Ecto neural progenitor cell (in vitro differentiated cells): ENCODE measurements around the gene HCN2.
"Not testable (repeated sequence)": the region's sequence is repeated elsewhere in the genome, so short reads cannot be mapped to it uniquely, and the experiment has no call there.

Source experiments
- DNase-seq: peaks from one replicate; pipeline ENCODE4 v3.0.0-alpha.2; 2018; ENCODE audit warnings: low spot score

The HCN2 gene

GRCh38 chr19:585551-586110 lies 4.0 kb upstream of the HCN2 start:
- DNase-seq = no peak

DNA sequence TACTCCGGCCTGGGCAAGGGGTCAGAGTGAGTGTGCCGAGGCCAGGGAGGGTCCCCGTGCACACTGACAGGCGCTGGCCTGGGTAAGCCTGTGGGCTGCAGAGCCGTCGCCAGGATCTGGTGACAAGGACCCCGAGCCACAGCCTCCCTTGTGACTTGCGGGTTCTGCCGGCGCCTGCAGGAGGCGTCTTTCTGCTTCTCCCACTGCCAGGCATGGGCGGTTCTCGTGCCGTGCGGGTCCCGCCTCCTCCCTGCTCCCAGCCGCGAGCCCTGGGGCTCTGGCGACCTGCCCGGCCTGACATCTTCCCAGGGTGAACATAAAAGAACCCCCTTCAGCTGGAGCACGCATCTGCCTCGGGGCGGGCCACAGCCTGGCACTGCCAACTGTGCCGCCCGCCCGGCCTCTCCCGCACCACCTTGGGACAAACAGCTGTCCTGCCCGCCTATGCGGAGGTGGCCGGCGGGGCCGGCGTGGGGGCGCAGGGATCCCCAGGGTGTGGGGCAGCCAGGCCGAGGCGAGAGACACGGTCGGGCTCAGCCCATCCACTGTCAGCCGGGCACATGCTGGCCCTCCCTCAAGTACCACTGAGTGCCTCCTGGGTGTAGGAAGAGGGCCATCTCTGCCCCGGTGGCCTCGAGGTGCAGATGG lies 1.5 kb upstream of the HCN2 start:
- DNase-seq = peak; percentile 88

- DNase-seq = no peak
Observed at GRCh38 chr19:588741-589692, 664 bp upstream of the HCN2 start.

DNA sequence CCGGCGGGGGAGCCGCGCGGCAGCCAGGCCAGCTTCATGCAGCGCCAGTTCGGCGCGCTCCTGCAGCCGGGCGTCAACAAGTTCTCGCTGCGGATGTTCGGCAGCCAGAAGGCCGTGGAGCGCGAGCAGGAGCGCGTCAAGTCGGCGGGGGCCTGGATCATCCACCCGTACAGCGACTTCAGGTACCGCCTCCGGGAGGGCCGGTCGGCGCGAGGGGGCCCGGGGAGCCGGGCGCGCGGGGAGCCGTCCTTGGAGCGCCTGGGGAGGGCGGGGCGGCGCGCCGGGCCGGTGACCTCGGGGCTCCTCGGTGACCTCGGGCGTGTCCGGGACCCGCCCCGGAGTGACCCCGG lies 690 bp downstream of the HCN2 start:
- DNase-seq = no peak

GRCh38 chr19:590750-591098 lies 1.0 kb downstream of the HCN2 start:
- DNase-seq = no peak

DNA sequence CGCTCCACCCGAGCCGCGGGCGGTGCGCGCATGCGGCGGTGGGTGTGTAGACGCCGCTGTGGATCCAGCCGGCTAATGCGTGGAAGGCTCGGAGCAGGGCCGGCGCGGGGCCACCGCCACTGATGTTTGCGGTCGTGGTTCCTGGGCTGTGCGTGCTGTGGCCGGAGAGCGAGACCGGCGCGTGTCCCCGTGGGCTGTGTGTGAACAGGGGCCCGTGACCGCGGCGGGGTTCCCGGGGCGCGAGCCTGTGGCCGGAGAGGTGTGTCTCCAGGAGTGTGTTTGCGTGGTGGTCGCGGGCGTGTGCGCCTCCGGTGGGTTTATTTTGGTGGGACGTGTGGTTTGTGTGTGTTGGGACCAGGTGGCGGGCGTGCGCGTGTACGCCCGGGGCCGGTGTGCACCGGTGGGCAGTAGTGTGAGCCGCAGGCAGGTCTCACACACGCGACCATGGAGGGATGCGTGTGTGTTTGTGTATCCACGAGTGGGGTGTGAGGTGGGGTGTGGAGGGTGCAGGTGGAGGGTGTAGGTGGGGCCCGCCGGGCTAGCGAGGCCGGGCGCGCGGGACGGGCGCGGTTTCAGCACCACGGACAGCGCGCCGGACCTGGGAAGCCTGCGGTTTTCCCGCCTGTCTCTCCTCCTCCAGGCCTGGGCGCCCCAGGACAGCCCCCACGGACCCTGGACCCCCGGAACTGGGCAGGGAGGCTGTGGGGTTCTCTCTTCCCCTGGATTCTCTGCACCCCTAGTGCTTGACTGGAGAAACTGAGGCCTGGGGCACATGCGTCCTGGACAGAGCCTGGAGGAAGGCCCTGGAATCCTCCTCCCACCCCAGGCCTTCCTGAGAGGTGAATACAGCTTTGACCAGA lies 1.6 kb downstream of the HCN2 start:
- peak; percentile 81 for DNase-seq

DNA sequence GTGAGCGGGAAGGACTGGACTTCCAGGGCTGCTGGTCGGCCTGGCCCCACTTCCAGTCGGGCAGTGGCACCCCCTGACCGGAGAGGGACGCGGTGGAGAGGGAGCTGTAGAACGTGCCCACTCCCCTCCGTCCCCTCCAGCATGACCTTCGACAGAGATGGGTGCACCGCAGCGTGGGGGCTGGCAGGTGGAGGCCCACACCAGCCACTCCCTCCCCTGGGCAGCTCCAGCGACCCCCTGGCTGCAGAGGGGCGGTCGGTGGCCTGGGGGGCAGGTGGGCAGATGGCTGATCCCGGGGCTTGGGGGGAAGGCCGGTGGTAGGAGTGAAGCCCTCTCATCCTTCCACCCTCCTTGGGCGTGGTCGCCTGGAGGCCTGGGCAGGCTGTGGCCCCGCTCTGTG lies 2.4 kb downstream of the HCN2 start:
- no peak for DNase-seq

DNA sequence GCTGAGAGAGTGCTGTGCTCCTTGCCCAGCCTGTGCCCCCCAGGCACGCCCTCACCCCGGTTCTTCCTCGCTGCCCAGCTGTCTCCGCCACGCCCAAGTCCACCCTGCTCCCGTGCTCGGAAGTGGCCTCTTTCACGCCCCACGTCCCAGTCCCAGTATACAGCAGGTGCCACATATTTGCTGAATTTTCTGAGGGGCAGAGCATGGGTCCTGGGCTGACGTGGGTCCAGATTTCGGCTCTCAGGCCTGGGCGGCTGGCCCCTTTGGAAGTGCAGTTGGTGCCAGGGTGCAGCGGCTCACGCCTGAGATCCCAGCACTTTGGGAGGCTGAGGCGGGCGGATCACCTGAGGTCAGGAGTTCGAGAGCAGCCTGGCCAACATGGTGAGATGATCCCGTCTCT lies 3.4 kb downstream of the HCN2 start:
- no peak for DNase-seq

DNA sequence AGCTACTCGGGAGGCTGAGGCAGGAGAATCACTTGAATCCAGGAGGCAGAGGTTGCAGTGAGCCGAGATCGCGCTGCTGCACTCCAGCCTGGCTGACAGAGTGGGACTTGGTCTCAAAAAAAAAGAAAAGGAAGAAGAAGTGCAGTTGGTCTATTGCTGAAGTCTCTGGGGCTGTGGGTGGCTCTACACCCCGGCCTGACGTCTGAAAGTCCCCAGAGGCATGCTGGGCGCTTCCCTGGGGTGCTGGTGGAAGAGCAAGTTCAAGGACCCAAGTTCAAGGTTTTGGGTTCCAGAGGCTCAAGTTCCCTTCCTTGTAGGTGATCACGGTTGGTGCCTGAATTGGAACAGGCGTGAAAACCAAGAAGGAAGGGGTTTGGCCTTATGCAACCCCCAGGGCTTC lies 3.8 kb downstream of the HCN2 start:
- no peak for DNase-seq

GRCh38 chr19:594265-594870 lies 4.7 kb downstream of the HCN2 start:
- DNase-seq = no peak

DNA sequence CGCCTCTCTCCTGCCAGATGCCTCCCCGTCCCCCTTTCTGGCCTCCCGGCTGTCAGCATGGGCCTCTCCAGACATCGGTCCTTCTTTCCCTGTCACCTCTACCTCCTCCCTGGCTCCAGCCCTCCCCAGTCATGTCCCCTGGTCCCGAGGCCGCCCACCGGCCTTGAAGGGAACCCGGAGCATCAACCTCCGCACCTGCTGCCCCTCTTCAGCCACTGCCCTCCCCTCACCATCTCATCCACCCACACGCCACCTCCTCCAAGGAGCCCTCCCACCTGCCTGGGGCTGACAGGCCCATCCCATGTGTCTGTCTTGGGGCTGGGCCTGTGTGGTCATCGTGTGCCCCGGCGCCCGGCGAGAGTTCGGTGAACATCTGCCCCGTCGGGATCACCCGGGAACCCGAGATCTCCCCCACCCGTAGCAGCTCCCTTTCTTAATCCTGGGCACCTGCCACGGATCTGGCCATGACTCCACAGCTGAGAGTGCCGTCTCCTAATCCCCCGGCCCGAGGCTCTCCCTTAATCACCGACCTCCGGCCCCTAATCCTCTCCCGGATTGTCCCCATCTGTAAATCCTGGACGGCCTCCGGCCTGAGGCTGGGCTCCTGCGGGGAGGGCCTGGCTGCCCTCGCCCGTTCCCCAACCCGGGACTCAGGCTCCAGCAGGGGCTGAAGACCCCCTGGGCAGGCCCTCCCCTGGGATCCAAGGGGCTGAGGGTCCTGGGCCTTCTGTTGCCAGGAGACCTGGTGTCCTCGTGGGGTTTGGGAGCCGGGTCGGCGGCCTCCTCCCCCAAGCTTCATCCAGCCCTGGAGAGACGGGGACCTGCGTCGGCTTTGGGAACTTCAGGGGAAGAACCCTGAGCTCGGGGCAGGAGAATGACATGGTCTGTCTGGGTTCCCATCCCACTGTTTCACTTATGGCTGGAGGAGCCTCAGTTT lies 5.9 kb downstream of the HCN2 start:
- peak; percentile 82 for DNase-seq

- DNase-seq = no peak
Observed at GRCh38 chr19:596263-596655, 6.6 kb downstream of the HCN2 start.

- DNase-seq = no peak
Observed at GRCh38 chr19:597406-598315, 8.0 kb downstream of the HCN2 start.

- DNase-seq = no peak
Observed at GRCh38 chr19:601310-601709, 11.6 kb downstream of the HCN2 start.

- no peak for DNase-seq
Observed at GRCh38 chr19:601790-602189, 12.1 kb downstream of the HCN2 start.

DNA sequence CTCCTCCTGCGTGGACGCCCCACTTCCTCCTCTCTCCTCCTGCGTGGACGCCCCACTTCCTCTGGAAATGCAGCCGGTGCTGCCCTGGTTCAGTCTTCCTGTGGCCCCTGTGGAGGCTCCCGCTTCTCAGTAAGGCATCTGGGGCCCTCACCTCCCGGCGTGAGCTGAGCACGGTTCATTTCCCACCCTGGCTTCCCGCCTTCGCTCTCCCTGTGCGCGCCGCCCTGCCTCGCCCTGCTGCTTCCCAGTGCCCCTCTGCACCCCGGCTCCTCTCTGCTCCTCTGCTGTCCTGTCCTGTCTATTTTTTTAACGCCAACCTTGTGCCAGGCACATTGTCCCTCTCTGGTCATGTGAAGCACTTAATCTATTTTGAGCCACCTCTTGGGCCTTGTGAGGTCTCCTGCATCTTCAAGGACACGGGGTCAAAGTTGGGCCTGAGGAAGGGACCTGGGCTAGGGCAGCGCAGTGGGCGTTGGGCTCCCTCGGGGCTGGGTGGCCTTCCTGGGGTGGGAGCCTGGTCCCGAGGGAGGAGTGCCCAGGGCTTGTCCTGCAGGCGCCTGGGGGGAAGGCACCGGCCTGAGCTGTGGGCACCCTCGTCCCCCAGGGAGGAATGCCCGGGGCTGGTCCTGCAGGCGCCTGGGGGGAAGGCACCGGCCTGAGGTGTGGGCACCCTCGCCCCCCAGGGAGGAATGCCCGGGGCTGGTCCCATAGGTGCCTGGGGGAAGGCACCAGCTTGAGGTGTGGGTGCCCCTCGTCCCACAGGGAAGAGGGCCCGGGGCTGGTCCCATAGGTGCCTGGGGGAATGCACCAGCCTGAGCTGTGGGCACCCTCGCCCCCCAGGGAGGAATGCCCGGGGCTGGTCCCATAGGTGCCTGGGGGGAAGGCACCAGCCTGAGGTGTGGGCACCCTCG lies 13.0 kb downstream of the HCN2 start:
- DNase-seq = no peak

DNA sequence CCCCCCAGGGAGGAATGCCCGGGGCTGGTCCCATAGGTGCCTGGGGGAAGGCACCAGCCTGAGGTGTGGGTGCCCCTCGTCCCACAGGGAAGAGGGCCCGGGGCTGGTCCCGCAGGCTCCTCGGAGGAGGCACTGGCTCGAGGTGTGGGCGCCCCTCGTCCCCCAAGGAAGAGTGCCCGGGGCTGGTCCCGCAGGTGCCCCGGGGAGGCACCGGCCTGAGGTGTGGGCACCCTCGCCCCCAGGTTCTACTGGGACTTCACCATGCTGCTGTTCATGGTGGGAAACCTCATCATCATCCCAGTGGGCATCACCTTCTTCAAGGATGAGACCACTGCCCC lies 13.6 kb downstream of the HCN2 start:
- DNase-seq = not testable (repeated sequence)

- DNase-seq = not testable (repeated sequence)
Observed at GRCh38 chr19:603779-604178, 14.1 kb downstream of the HCN2 start.

GRCh38 chr19:604355-604754 lies 14.7 kb downstream of the HCN2 start:
- no peak for DNase-seq
